Endothelial cell of umbilical vein (primary cell): ENCODE results near the gene ZNF304. TPM values are rescaled to one million over a fixed set of nuclear protein-coding genes. Genes with fewer than 3 reads are reported as not detected.

Experiments
- BruUV-seq: library from RNA; stranded (reverse); fragments of 400-500 nt; replicated peaks from 2 replicates; lab custom pipeline; 2021; lab: Mats Ljungman, UMichigan
- CTCF ChIA-PET: fragments of 300-600, 350-600 bp; sonication (Branson Sonifier 250); formaldehyde crosslinking; loops from one replicate; lab custom pipeline; 2021; ENCODE audit warnings: antibody characterized with exemption, inconsistent platforms; lab: Charles Lee
- POLR2A ChIA-PET: fragments of 300-600, 350-600 bp; sonication (Branson Sonifier 250); formaldehyde crosslinking; loops from one replicate; lab custom pipeline; 2021; ENCODE audit warnings: antibody characterized with exemption, inconsistent platforms; lab: Charles Lee
- DNase-seq: peaks from one replicate; pipeline ENCODE4 v3.0.0-alpha.2; 2011; ENCODE audit warnings: low read depth, low spot score
- FAIRE-seq: peaks from 2 replicates; lab custom pipeline; 2011; peaks lifted over from hg19 to GRCh38; lab: Jason Lieb, UNC
- H2AFZ ChIP-seq: 2 replicates; pipeline ENCODE4 v1.6.0; 2012; ENCODE audit warnings: low read depth, low read length, control low read depth, inconsistent platforms
- H3K27ac ChIP-seq: 2 replicates; pipeline ENCODE4 v1.5.1; 2011; ENCODE audit warnings: low read depth, mild to moderate bottlenecking, control low read depth, low read length, moderate library complexity; ENCODE audit not compliant: insufficient read depth
- H3K27me3 ChIP-seq, 2 experiments: 2 replicates each; pipeline versions ENCODE4 v1.6.0 to v1.6.1; 2011; ENCODE audit warnings: low read length in 2 of 2, mixed read lengths in 1 of 2; ENCODE audit not compliant: control insufficient read depth in 2 of 2, insufficient read depth in 2 of 2
- H3K36me3 ChIP-seq, 2 experiments: 2 replicates in 1 of 2; 3 replicates in 1 of 2; pipeline ENCODE4 v1.5.1; 2011; ENCODE audit warnings: low read length in 2 of 2, mild to moderate bottlenecking in 1 of 2, moderate library complexity in 1 of 2; ENCODE audit not compliant: control insufficient read depth in 2 of 2, insufficient read depth in 2 of 2; ENCODE audit errors: extremely low read depth in 1 of 2
- H3K4me1 ChIP-seq: 3 replicates; pipeline ENCODE4 v1.5.1; 2011; ENCODE audit warnings: mild to moderate bottlenecking, low read length; ENCODE audit not compliant: control insufficient read depth, insufficient read depth; ENCODE audit errors: extremely low read depth
- H3K4me2 ChIP-seq: 2 replicates; pipeline ENCODE4 v1.6.1; 2011; ENCODE audit warnings: low read length, control low read depth, mixed read lengths; ENCODE audit not compliant: insufficient read depth
- H3K4me3 ChIP-seq, 3 experiments: fragments of 200-600 bp in 1 of 3; sonication (generic), shearing (Covaris generic) in 1 of 3; replicated peaks in 1 of 3; 2 replicates each; pipeline ENCODE4 v1.5.1; 2011 to 2016; ENCODE audit warnings: control low read depth in 3 of 3, low read length in 3 of 3, mild to moderate bottlenecking in 2 of 3, inconsistent platforms in 1 of 3, low read depth in 1 of 3, moderate library complexity in 1 of 3; ENCODE audit not compliant: insufficient read depth in 1 of 3
- H3K79me2 ChIP-seq: 2 replicates; pipeline ENCODE4 v1.6.0; 2012; ENCODE audit warnings: low read length, inconsistent platforms; ENCODE audit not compliant: control insufficient read depth, insufficient read depth
- H3K9ac ChIP-seq: replicated peaks from 2 replicates; pipeline ENCODE3; 2011; ENCODE audit warnings: low read length, control low read depth; ENCODE audit not compliant: insufficient read depth; ENCODE audit errors: extremely low read depth
- H3K9me1 ChIP-seq: replicated peaks from 3 replicates; pipeline ENCODE4 v1.6.0; 2011; ENCODE audit warnings: mild to moderate bottlenecking, low read length; ENCODE audit not compliant: control insufficient read depth, insufficient read depth; ENCODE audit errors: extremely low read depth
- H3K9me3 ChIP-seq: replicated peaks from 2 replicates; pipeline ENCODE4 v1.5.1; 2012; ENCODE audit warnings: low read length, inconsistent platforms; ENCODE audit not compliant: control insufficient read depth, insufficient read depth
- H4K20me1 ChIP-seq: replicated peaks from 2 replicates; pipeline ENCODE3; 2011; ENCODE audit warnings: mild to moderate bottlenecking, low read length; ENCODE audit not compliant: control insufficient read depth, insufficient read depth; ENCODE audit errors: extremely low read depth
- EZH2 ChIP-seq: IDR thresholded peaks from 2 replicates; pipeline ENCODE4 v1.6.1; 2012; ENCODE audit warnings: borderline replicate concordance, low read depth, mild to moderate bottlenecking, moderate library complexity, low read length, inconsistent platforms; ENCODE audit not compliant: severe bottlenecking
- FOS ChIP-seq: IDR thresholded peaks from 2 replicates; pipeline ENCODE4 v1.6.1; 2011; ENCODE audit warnings: mild to moderate bottlenecking, low read length, moderate library complexity, borderline replicate concordance; ENCODE audit not compliant: insufficient read depth
- JUN ChIP-seq: IDR thresholded peaks from 2 replicates; pipeline ENCODE4 v1.6.1; 2011; ENCODE audit warnings: borderline replicate concordance, low read depth; ENCODE audit not compliant: insufficient read length, insufficient read depth
- MYC ChIP-seq: IDR thresholded peaks from one replicate; pipeline ENCODE4 v1.6.1; 2011; ENCODE audit warnings: mild to moderate bottlenecking, low read depth, low read length
- POLR2AphosphoS5 ChIP-seq: IDR thresholded peaks from 2 replicates; pipeline ENCODE4 v1.6.1; 2012; ENCODE audit warnings: low read depth, mild to moderate bottlenecking, control low read depth, low read length, moderate library complexity; ENCODE audit not compliant: insufficient read depth
- dilution Hi-C: fragments of 300-500 bp; cut with MboI; formaldehyde crosslinking; loops from one replicate; pipeline ENCODE4 v1.15.0; 2019; ENCODE audit warnings: low sequenced_read_pairs; ENCODE audit not compliant: extremely low pct_ligation_motif_present
- intact Hi-C: fragments of 100-400 bp; cut with micrococcal nuclease; formaldehyde crosslinking; loops from one replicate; pipeline ENCODE4 v1.10.0; 2022
- polyA plus RNA-seq, 4 experiments: library from polyadenylated mRNA; depleted of rRNA in 3 of 4; stranded (reverse) in 3 of 4; unstranded in 1 of 4; fragments of >200 nt; gene quantifications; 2 replicates each; pipeline versions ENCODE4 v1.2.1 to v1.2.3, GENCODE V29; 2011 to 2012; ENCODE audit warnings: missing spikeins in 1 of 4
- total RNA-seq: library from RNA; stranded (reverse); gene quantifications from 2 replicates; pipeline ENCODE4 v1.2.3, GENCODE V29; 2021
- TF ChIP-seq, protein P1 (sequence below), 2 donors: IDR thresholded peaks; 1 replicate in 1 of 2; 2 replicates in 1 of 2; pipeline ENCODE4 v1.5.1; 2011; ENCODE audit warnings: low read length in 2 of 2, mild to moderate bottlenecking in 2 of 2, moderate library complexity in 2 of 2, control low read depth in 1 of 2, inconsistent platforms in 1 of 2, low read depth in 1 of 2; ENCODE audit not compliant: insufficient read depth in 1 of 2; ENCODE audit errors: extremely low read depth in 1 of 2
- TF ChIP-seq, protein P2 (sequence below): IDR thresholded peaks from 2 replicates; pipeline ENCODE4 v1.6.1; 2011; ENCODE audit not compliant: insufficient read depth, insufficient read length

Gene ZNF304
- total and polyA plus RNA-seq, 2 donors (not counting 3 experiments of a cell fraction or from before 2014, with no cell fraction given), result 2.5 to 5.3 TPM

DNA sequence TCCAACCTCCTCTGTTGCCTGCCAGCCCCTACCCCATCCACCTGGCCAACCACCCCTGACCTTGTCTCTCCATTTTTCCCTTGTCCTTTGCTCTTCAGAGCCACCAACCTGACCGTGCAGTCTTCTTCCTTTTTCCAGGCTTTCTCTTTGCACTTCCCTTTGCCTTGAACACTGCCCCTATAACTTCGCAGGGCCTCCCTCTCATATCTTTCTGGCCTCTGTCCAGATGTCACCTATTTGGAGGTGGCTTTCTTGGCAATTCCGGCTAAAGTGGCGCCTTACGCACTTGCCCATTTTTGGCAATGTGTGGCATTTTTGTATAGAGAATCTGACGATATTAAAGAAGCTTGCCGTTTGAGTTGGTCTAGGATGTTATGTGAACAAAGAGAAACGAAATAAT lies 30.0 kb upstream of the ZNF304 start:
- Histone ChIP-seq H2AFZ (peak overlapping the region; percentile 94), H3K27ac (no peak overlapping the region), H3K27me3 (peaks cover 12 to 21% of the 10 kb centered on the region in 2 experiments), H3K9me3 (no peaks in the 10 kb centered on the region), H3K36me3 (peaks cover 3 to 15% of the 10 kb centered on the region in 2 experiments), H3K9me1 (no peaks in the 10 kb centered on the region), H4K20me1 (no peaks in the 10 kb centered on the region), H3K79me2 (peaks cover 24% of the 10 kb centered on the region), H3K4me1 (peaks cover 6% of the 10 kb centered on the region), H3K4me3 (peak overlapping the region; percentile 52 to 70 (median 65)), H3K9ac (peak overlapping the region; percentile 87), H3K4me2 (peak overlapping the region; percentile 57)
- ChIA-PET CTCF (no interaction called here), POLR2A (no interaction called here)
- intact Hi-C loops, result loop anchor here (5.0 kb wide), 1 partner anchor 39 kb away; the partner anchor contains the start of gene ZNF460
- TF ChIP-seq EZH2, result no peak
- no peak for TF ChIP-seq MYC
- TF ChIP-seq JUN, result no peak
- TF ChIP-seq, protein P1, sequence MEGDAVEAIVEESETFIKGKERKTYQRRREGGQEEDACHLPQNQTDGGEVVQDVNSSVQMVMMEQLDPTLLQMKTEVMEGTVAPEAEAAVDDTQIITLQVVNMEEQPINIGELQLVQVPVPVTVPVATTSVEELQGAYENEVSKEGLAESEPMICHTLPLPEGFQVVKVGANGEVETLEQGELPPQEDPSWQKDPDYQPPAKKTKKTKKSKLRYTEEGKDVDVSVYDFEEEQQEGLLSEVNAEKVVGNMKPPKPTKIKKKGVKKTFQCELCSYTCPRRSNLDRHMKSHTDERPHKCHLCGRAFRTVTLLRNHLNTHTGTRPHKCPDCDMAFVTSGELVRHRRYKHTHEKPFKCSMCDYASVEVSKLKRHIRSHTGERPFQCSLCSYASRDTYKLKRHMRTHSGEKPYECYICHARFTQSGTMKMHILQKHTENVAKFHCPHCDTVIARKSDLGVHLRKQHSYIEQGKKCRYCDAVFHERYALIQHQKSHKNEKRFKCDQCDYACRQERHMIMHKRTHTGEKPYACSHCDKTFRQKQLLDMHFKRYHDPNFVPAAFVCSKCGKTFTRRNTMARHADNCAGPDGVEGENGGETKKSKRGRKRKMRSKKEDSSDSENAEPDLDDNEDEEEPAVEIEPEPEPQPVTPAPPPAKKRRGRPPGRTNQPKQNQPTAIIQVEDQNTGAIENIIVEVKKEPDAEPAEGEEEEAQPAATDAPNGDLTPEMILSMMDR (IDR thresholded peaks at IDR 0.05; ENCODE audit: extremely low read depth in 1 of 2, insufficient read depth in 1 of 2, low read depth in 1 of 2, low read length in 2 of 2), result no peak
- no peak for TF ChIP-seq POLR2AphosphoS5
- BruUV-seq, result no TSS peak
- FAIRE-seq, result no peak
- no peak for DNase-seq
- dilution Hi-C loops, result no loop called here

DNA sequence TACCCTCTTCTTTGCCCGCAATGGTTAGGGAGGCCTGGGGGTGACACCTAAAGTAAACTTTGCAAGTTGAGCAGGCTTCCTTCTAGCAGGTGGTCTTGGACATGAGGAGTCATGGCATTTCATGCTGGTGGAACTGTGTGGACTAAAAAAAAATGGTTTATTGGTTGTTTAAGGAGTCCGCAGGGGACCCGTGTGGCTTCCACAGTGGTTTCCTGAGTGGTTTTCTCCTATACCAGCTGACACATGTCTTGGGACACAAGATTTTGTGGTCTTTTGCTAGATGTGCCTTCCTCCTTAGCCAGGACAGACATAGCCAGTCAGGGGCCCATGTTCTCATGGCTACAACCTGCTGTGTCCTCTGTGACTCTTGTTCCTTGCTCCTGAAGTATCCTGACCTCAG lies 29.3 kb upstream of the ZNF304 start:
- POLR2A ChIA-PET, result no interaction called here
- peak overlapping the region; percentile 57 for H3K4me2 ChIP-seq
- H3K9me1 ChIP-seq, result no peaks in the 10 kb centered on the region
- no peak overlapping the region for H3K27ac ChIP-seq
- peaks cover 3 to 20% of the 10 kb centered on the region in 2 experiments for H3K36me3 ChIP-seq
- no peaks in the 10 kb centered on the region for H4K20me1 ChIP-seq
- intact Hi-C loops, result loop anchor here (5.0 kb wide), 1 partner anchor 39 kb away; the partner anchor contains the start of gene ZNF460
- FAIRE-seq, result no peak
- CTCF ChIA-PET, result no interaction called here
- peaks cover 7 to 15% of the 10 kb centered on the region in 2 experiments for H3K27me3 ChIP-seq
- H2AFZ ChIP-seq, result no peak overlapping the region
- H3K9ac ChIP-seq, result no peak overlapping the region
- dilution Hi-C loops, result no loop called here
- H3K9me3 ChIP-seq, result no peaks in the 10 kb centered on the region
- TF ChIP-seq, protein P1 (IDR thresholded peaks at IDR 0.05; ENCODE audit: extremely low read depth in 1 of 2, insufficient read depth in 1 of 2, low read depth in 1 of 2, low read length in 2 of 2), result no peak
- TF ChIP-seq, protein P2, sequence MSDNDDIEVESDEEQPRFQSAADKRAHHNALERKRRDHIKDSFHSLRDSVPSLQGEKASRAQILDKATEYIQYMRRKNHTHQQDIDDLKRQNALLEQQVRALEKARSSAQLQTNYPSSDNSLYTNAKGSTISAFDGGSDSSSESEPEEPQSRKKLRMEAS, result no peak
- TF ChIP-seq FOS (no peak), MYC (no peak), POLR2AphosphoS5 (no peak)
- no peak for DNase-seq
- H3K79me2 ChIP-seq, result peaks cover 24% of the 10 kb centered on the region
- peaks cover 6% of the 10 kb centered on the region for H3K4me1 ChIP-seq
- BruUV-seq, result no TSS peak
- no peak overlapping the region for H3K4me3 ChIP-seq
